Umbilical cord (tissue), 2 donors: ENCODE measurements around the gene SAMD4A. TPM values are rescaled to one million over a fixed set of nuclear protein-coding genes. Genes with fewer than 3 reads are reported as not detected.

Experiments
- DNase-seq: peaks from one replicate; pipeline ENCODE4 v3.0.0-alpha.2; 2015; ENCODE audit warnings: low spot score
- total RNA-seq: library from RNA; depleted of rRNA; stranded (reverse); fragments of >200 nt; gene quantifications from one replicate; pipeline ENCODE4 v1.2.3, GENCODE V29; 2014; ENCODE audit warnings: low replicate concordance; ENCODE audit not compliant: insufficient read depth

SAMD4A gene
- total RNA-seq, 1 donor from 2014 or later = 138 TPM

GRCh38 chr14:54565785-54566409 is 1.0 kb upstream of the SAMD4A start:
- DNase-seq = peak; percentile 95

- peak; percentile 62 for DNase-seq
Measured at GRCh38 chr14:54567224-54567638, 303 bp downstream of the SAMD4A start.

- peak; percentile 69 for DNase-seq
Measured at GRCh38 chr14:54567639-54568561, 972 bp downstream of the SAMD4A start.

- peak; percentile 59 for DNase-seq
Measured at GRCh38 chr14:54568821-54569595, 2.1 kb downstream of the SAMD4A start.

DNA sequence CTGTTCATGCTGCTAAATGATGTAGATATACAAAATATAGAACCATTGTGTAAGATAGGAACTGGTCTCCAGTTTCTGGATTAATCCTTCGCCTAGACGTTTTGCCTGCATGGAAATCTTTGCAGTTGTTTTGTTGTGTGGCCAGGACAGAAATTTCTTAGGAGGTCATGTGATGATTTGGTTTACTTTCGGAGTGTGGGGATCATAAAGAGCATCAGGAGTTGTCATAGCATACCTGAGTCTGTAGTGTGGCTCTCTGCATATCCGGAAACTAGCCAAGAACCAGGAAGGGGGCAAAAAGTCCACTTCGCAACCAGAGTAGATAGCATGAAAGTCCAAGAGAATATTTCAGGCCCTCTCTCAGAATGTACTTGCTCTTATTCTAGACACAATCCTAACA is 3.1 kb downstream of the SAMD4A start:
- DNase-seq = no peak

GRCh38 chr14:54570631-54571415 is 3.9 kb downstream of the SAMD4A start:
- no peak for DNase-seq

GRCh38 chr14:54572316-54572715 is 5.4 kb downstream of the SAMD4A start:
- DNase-seq = no peak

GRCh38 chr14:54574528-54574927 is 7.6 kb downstream of the SAMD4A start:
- DNase-seq = peak; percentile 45

GRCh38 chr14:54577494-54577893 is 10.6 kb downstream of the SAMD4A start:
- DNase-seq = no peak

- no peak for DNase-seq
Measured at GRCh38 chr14:54577977-54578376, 11.0 kb downstream of the SAMD4A start.

GRCh38 chr14:54579621-54580020 is 12.7 kb downstream of the SAMD4A start:
- peak; percentile 78 for DNase-seq

GRCh38 chr14:54580933-54581332 is 14.0 kb downstream of the SAMD4A start:
- DNase-seq = no peak

GRCh38 chr14:54582334-54582733 is 15.4 kb downstream of the SAMD4A start:
- no peak for DNase-seq

DNA sequence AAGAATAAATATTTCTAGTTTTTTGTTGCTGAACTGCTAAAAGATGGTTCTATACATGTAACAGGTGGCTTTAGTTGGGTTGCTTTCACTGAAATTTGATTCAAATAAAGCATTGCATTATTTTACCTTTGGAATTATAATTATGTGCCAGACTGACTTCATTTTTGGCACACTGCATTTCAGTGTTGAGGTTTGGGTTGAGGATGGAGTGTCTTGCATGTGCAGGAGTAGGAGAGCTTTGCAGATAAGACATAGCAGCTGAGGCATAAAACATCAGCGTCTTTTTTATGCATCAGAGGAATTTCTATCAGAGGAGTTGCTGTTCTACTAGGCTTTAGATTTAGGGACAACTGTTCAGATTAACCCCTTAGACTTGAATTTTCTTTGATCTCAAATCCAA is 17.2 kb downstream of the SAMD4A start:
- DNase-seq = no peak

DNA sequence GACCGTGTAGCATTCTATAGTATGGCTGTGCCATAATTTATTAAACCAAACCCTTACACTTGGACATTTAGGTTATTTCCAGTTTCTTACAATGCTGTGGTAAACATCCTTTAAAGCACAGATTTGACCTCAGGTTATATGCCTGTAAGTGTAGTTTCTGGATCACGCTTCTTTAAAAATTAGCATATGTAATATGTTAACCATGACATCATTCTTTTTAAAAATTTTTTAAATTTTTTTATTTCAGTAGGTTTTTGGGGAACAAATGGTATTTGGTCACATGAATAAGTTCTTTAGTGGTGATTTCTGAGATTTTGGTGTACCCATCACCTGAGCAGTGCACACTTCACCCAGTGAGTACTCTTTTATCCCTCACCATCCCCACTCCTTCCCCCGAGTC is 18.3 kb downstream of the SAMD4A start:
- DNase-seq = no peak

DNA sequence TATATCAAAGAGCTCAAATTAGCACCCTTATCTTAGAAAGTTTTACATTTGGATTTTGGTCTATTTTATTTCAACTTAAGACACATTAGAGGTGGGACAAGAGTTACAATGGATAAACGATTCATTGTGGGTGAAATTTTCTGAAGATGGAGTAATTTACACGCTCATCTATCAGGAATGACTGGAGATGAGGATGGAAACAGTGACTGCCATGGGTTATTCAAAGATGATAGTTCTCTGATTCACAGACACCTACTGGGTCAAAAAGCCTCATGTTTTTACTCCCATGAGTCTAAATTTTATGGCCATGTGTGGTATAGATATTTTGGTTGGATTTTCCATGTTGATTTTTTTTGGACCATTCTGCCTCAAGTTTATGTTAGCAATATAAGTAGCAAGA is 22.1 kb downstream of the SAMD4A start:
- DNase-seq = no peak

- no peak for DNase-seq
Measured at GRCh38 chr14:54589843-54590242, 22.9 kb downstream of the SAMD4A start.

GRCh38 chr14:54590481-54590880 is 23.6 kb downstream of the SAMD4A start:
- DNase-seq = no peak

- no peak for DNase-seq
Measured at GRCh38 chr14:54591461-54591860, 24.5 kb downstream of the SAMD4A start.

- DNase-seq = no peak
Measured at GRCh38 chr14:54591866-54592265, 24.9 kb downstream of the SAMD4A start.

DNA sequence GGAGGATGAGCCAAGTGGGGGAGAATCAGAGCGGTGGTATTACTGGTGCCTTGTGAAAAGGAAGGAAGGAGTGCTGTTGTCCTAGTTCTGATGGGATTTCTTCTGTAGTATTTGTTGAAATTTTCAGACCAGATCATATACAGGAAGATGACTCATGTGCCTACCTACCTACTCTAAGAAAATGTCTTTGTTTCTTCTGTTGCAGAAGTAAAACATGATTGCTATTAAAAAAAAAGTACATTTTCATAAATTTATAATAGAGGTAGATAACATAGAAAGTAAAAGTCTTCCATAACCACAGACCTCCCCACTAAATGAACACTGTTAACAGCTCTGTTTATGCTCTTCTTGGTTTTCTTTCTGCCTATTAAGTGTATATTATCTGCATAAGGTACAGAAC is 26.9 kb downstream of the SAMD4A start:
- no peak for DNase-seq
